ENCODE data around the gene TMIGD2.
"Not testable (repeated sequence)": the region's sequence is repeated elsewhere in the genome, so short reads cannot be mapped to it uniquely, and the experiment has no call there.

The TMIGD2 gene

GRCh38 chr19:4295972-4296771, 6.0 kb downstream of the TMIGD2 start:
- DNase-seq, result no peak

GRCh38 chr19:4294389-4294788, 7.8 kb downstream of the TMIGD2 start:
- no peak for DNase-seq

- DNase-seq, result no peak
Observed at GRCh38 chr19:4292515-4292914, 9.7 kb downstream of the TMIGD2 start.

GRCh38 chr19:4291184-4291732, 10.9 kb downstream of the TMIGD2 start:
- DNase-seq, result no peak

GRCh38 chr19:4288091-4288777, 14.0 kb downstream of the TMIGD2 start:
- DNase-seq, result no peak

GRCh38 chr19:4286141-4286540, 16.0 kb downstream of the TMIGD2 start:
- not testable (repeated sequence) for DNase-seq

GRCh38 chr19:4284974-4285373, 17.2 kb downstream of the TMIGD2 start:
- no peak for DNase-seq

- DNase-seq, result no peak
Observed at GRCh38 chr19:4284176-4284958, 17.8 kb downstream of the TMIGD2 start.

GRCh38 chr19:4279530-4280422, 22.4 kb downstream of the TMIGD2 start:
- no peak for DNase-seq

- DNase-seq, result no peak
Observed at GRCh38 chr19:4279267-4279529, 23.0 kb downstream of the TMIGD2 start.

- no peak for DNase-seq
Observed at GRCh38 chr19:4278419-4279266, 23.5 kb downstream of the TMIGD2 start, which contains the start of gene SHD. Gene SHD (plus strand): TSS chr19:4279266. CDS start chr19:4280064, 798 bp downstream.

- DNase-seq, result no peak
Observed at GRCh38 chr19:4278010-4278409, 24.2 kb downstream of the TMIGD2 start.

GRCh38 chr19:4277191-4277696, 24.9 kb downstream of the TMIGD2 start:
- no peak for DNase-seq

- not testable (repeated sequence) for DNase-seq
Observed at GRCh38 chr19:4274321-4274686, 27.9 kb downstream of the TMIGD2 start.

- no peak for DNase-seq
Observed at GRCh38 chr19:4272894-4273293, 29.3 kb downstream of the TMIGD2 start.

- DNase-seq, result no peak
Observed at GRCh38 chr19:4268816-4269430, 33.3 kb downstream of the TMIGD2 start.

- DNase-seq, result no peak
Observed at GRCh38 chr19:4267901-4268815, 34.0 kb downstream of the TMIGD2 start.

GRCh38 chr19:4267101-4267900, 34.9 kb downstream of the TMIGD2 start:
- DNase-seq, result no peak
